Endodermal cell (in vitro differentiated cells): ENCODE measurements around the gene NEK8. TPM values are rescaled to one million over a fixed set of nuclear protein-coding genes. Genes with fewer than 3 reads are reported as not detected.

Experiments
- DNase-seq: peaks from one replicate; pipeline ENCODE4 v3.0.0-alpha.2; 2017
- H3K27ac ChIP-seq: 2 replicates; pipeline ENCODE4 v1.5.1; 2013; ENCODE audit warnings: mild to moderate bottlenecking, low read depth, low read length, moderate library complexity
- H3K27me3 ChIP-seq: 2 replicates; pipeline ENCODE4 v1.6.1; 2013; ENCODE audit warnings: mild to moderate bottlenecking, low read length, moderate library complexity; ENCODE audit not compliant: insufficient read depth, control insufficient read depth, poor library complexity, severe bottlenecking
- H3K36me3 ChIP-seq: 2 replicates; pipeline ENCODE4 v1.7.0; 2013; ENCODE audit warnings: mild to moderate bottlenecking, low read length, moderate library complexity; ENCODE audit not compliant: control insufficient read depth, insufficient read depth
- H3K4me1 ChIP-seq: one replicate; pipeline ENCODE4 v1.7.0; 2013; ENCODE audit warnings: low read length; ENCODE audit not compliant: control insufficient read depth, insufficient read depth
- H3K4me3 ChIP-seq: 2 replicates; pipeline ENCODE4 v1.5.1; 2013; ENCODE audit warnings: mild to moderate bottlenecking, low read length, moderate library complexity
- H3K9ac ChIP-seq: 2 replicates; pipeline ENCODE4 v1.6.1; 2013; ENCODE audit warnings: mild to moderate bottlenecking, low read length, moderate library complexity; ENCODE audit not compliant: poor library complexity, severe bottlenecking; ENCODE audit errors: extremely low read depth
- H3K9me3 ChIP-seq: 2 replicates; pipeline ENCODE4 v1.6.1; 2013; ENCODE audit warnings: mild to moderate bottlenecking, low read length, moderate library complexity; ENCODE audit not compliant: control insufficient read depth
- H3K27ac Mint-ChIP-seq: 2 replicates; pipeline ENCODE4 v1.8.0; 2020; ENCODE audit warnings: mixed read lengths
- H3K27me3 Mint-ChIP-seq: 2 replicates; pipeline ENCODE4 v1.8.0; 2021; ENCODE audit warnings: mild to moderate bottlenecking, mixed read lengths; ENCODE audit not compliant: insufficient read depth
- H3K36me3 Mint-ChIP-seq: 2 replicates; pipeline ENCODE4 v1.8.0; 2020; ENCODE audit warnings: low read depth, mixed read lengths
- H3K4me1 Mint-ChIP-seq: 2 replicates; pipeline ENCODE4 v1.8.0; 2020; ENCODE audit warnings: mixed read lengths
- H3K4me3 Mint-ChIP-seq: 2 replicates; pipeline ENCODE4 v1.8.0; 2020; ENCODE audit warnings: mild to moderate bottlenecking, moderate library complexity, mixed read lengths
- H3K9me3 Mint-ChIP-seq: 2 replicates; pipeline ENCODE4 v1.8.0; 2020; ENCODE audit warnings: mild to moderate bottlenecking, mixed read lengths
- WGBS, 2 experiments: methylation state at CpG; one replicate each; pipeline versions ENCODE4 v1.1.5 to v1.1.7; 2013; ENCODE audit warnings: missing lambda C conversion rate in 2 of 2, mixed read lengths in 1 of 2; ENCODE audit not compliant: insufficient coverage in 1 of 2, insufficient read length in 1 of 2; 5-methylcytosine and 5-hydroxymethylcytosine counted together
- total RNA-seq, 2 donors: library from RNA; stranded (reverse); fragmentation: NEBNext Ultra II Directional in 1 of 2; extraction: Animal tissue kit (Norgen Biotek cat#: 25700) in 1 of 2; gene quantifications; 2 replicates in 1 of 2; 3 replicates in 1 of 2; pipeline ENCODE4 v1.2.1, GENCODE V29; 2021
- TF ChIP-seq, protein P1 (sequence below): fragments of 200-600 bp; sonication (generic); conservative IDR thresholded peaks from 2 replicates; pipeline ENCODE4 v1.5.0; 2021; ENCODE audit warnings: antibody characterized with exemption, mild to moderate bottlenecking

Gene NEK8
- total RNA-seq, 2 donors from 2014 or later: 11.2 to 15.7 TPM

DNA sequence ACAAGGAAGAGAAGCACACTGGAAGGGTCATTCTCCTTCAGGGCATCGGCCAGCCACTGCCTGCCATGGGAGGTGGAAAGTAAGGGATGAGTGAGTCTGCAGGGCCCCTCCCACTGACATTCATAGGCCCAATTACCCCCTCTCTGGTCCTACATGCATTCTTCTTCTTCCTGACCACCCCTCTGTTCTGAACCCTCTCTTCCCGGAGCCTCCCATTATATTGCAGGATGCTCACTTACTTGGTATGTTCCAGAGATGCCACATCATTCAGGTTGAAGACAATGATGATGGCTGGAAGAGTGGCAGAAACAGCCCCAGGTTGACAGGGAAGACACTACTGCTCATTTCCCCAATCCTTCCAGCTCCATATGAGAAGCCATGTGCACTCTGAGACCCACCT is 13.4 kb upstream of the NEK8 start:
- 93% methylated on average over 2 of the region's 2 CpGs; no CpG with 5 or more reads in 1 of the 2 experiments for WGBS, 2 experiments
- Mint-ChIP-seq H3K4me1 (peaks cover 27% of the 10 kb centered on the region), H3K4me3 (no peak overlapping the region)

DNA sequence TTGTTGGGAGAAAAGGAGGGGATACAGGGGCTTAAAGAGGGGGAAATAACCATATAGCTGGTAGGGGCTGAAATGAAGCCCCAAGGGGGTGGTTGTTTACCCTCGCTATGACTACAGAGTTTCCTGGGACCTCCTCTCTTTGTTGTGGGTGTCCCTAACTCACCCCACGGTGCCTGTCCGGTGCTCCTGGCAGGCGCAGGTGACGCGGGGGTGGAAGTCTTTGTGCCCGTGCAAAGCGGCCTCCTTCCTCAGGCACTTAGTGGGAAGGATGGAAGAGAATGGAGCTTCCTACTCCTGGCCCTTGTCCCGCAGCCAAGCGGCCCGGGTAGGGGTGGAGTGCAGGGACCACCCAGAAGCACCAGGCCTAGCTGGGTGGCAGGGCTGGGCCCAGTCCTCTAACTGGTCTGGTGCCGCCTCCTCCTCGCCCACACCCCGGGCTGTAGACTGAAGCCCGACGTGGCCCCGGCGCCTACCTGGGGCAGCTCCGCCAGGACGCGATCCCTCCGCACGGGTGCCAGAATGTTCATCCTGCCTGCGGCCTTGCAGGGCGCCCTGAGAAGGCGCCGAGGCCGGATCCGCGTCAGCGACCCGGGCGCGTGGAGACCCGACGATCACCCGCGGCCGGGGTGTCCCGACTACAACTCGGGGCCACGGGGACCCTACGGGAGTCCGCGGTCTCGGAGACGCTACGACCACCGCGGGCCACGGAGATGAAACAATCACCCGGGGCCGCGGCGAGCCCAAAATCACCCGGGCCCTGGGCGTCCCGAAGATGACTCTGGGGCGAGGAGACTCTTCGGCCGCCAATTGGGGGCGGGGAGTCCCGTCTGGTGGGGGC is 11.6 kb upstream of the NEK8 start:
- H3K27ac Mint-ChIP-seq: peak overlapping the region; percentile 91
- Histone ChIP-seq H3K4me3 (peak overlapping the region; percentile 97), H3K9ac (peak overlapping the region; percentile 82), H3K27me3 (no peaks in the 10 kb centered on the region), H3K4me1 (peaks cover 2% of the 10 kb centered on the region), H3K9me3 (no peaks in the 10 kb centered on the region), H3K36me3 (peaks cover 43% of the 10 kb centered on the region), H3K27ac (peak overlapping the region; percentile 92)
- 2% methylated on average over 19 to 63 of the region's 63 CpGs for WGBS, 2 experiments
- no peaks in the 10 kb centered on the region for H3K9me3 Mint-ChIP-seq
- peak overlapping the region; percentile 99 for H3K4me3 Mint-ChIP-seq
- peak; percentile 79 for DNase-seq
- peaks cover 32% of the 10 kb centered on the region for H3K4me1 Mint-ChIP-seq
- TF ChIP-seq, protein P1, sequence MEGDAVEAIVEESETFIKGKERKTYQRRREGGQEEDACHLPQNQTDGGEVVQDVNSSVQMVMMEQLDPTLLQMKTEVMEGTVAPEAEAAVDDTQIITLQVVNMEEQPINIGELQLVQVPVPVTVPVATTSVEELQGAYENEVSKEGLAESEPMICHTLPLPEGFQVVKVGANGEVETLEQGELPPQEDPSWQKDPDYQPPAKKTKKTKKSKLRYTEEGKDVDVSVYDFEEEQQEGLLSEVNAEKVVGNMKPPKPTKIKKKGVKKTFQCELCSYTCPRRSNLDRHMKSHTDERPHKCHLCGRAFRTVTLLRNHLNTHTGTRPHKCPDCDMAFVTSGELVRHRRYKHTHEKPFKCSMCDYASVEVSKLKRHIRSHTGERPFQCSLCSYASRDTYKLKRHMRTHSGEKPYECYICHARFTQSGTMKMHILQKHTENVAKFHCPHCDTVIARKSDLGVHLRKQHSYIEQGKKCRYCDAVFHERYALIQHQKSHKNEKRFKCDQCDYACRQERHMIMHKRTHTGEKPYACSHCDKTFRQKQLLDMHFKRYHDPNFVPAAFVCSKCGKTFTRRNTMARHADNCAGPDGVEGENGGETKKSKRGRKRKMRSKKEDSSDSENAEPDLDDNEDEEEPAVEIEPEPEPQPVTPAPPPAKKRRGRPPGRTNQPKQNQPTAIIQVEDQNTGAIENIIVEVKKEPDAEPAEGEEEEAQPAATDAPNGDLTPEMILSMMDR: no peak
- no peaks in the 10 kb centered on the region for H3K27me3 Mint-ChIP-seq
- H3K36me3 Mint-ChIP-seq: peaks cover 40% of the 10 kb centered on the region

More for the DNA sequence above, 13.4 kb upstream of the NEK8 start:
- H3K27ac ChIP-seq: no peak overlapping the region
- Mint-ChIP-seq H3K27me3 (no peaks in the 10 kb centered on the region), H3K9me3 (no peaks in the 10 kb centered on the region), H3K36me3 (peaks cover 25% of the 10 kb centered on the region), H3K27ac (no peak overlapping the region)
- H3K4me3 ChIP-seq: no peak overlapping the region
- H3K9ac ChIP-seq: no peak overlapping the region
- H3K9me3 ChIP-seq: no peaks in the 10 kb centered on the region
- TF ChIP-seq, protein P1: no peak
- H3K4me1 ChIP-seq: no peaks in the 10 kb centered on the region
- peaks cover 27% of the 10 kb centered on the region for H3K36me3 ChIP-seq
- no peaks in the 10 kb centered on the region for H3K27me3 ChIP-seq
- no peak for DNase-seq

DNA sequence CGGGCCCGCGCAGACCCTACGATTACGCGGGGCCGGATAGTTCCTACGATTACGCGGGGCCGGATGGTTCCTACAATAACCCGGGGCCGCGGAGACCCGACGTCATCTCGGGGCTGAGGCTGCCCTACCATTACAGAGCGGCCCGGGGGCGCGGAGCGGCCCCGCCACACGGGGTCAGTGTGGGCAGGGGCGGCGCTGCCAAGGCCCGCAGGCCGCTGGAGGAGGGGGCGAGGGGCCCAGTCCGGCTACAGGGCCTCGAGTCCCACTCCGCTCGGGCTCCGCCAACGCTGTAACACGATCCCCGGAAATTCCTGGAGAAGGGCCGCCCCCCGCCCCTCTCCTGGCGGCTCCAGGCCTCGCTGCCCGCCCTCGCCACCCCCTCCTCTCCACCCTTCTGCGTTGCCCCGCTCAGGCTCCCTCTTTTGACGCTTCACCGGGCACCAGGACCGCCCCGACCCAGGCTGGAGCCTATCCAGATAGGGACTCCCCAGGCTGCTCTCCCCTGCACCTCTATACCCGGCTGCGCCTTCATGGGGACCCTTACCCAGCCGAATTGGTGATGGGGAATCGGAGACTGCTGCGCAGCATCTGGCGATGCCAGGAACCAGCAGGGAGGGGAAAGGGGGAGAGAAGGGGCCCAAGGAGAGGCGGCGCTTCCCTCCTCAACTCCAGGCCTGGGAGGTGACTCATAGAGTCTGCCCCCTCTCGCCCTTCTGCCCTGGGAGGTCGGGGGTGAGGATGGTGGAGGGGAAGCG is 10.8 kb upstream of the NEK8 start, which contains the start of gene RAB34:
TSS of gene RAB34 (minus strand) at position 291 of the 755 bp plus-strand sequence. CDS start 602 bp downstream, outside the sequence.
- H3K27me3 Mint-ChIP-seq: no peaks in the 10 kb centered on the region
- H3K36me3 Mint-ChIP-seq: peaks cover 48% of the 10 kb centered on the region

More for the DNA sequence above, 10.8 kb upstream of the NEK8 start, which contains the start of gene RAB34:
- peak within 1 kb of the TSS; percentile 82 for H3K9ac ChIP-seq
- H3K9me3 ChIP-seq: no peaks in the 10 kb centered on the region
- TF ChIP-seq, protein P1: peak; percentile 70
- H3K27ac ChIP-seq: peak within 1 kb of the TSS; percentile 92
- peak; percentile 99 for DNase-seq
- peaks cover 32% of the 10 kb centered on the region for H3K4me1 Mint-ChIP-seq
- peak within 1 kb of the TSS; percentile 97 for H3K4me3 ChIP-seq
- no peaks in the 10 kb centered on the region for H3K9me3 Mint-ChIP-seq
- peaks cover 49% of the 10 kb centered on the region for H3K36me3 ChIP-seq
- WGBS, 2 experiments: 0 to 1% methylated on average over 14 to 60 of the region's 60 CpGs
- H3K4me1 ChIP-seq: peaks cover 6% of the 10 kb centered on the region
- H3K27me3 ChIP-seq: no peaks in the 10 kb centered on the region
- H3K27ac Mint-ChIP-seq: peak within 1 kb of the TSS; percentile 94
- peak within 1 kb of the TSS; percentile 99 for H3K4me3 Mint-ChIP-seq
